PC-9 (cell line): ENCODE measurements around the gene TTF2. TPM values are rescaled to one million over a fixed set of nuclear protein-coding genes. Genes with fewer than 3 reads are reported as not detected.

Experiments
- BruUV-seq: library from RNA; stranded (reverse); fragments of 400-500 nt; replicated peaks from 2 replicates; lab custom pipeline; 2021; lab: Mats Ljungman, UMichigan
- CTCF ChIA-PET: fragments of 300-600 bp; sonication (Branson Sonifier 250); formaldehyde crosslinking; loops from one replicate; lab custom pipeline; 2022; ENCODE audit warnings: antibody characterized with exemption; lab: Charles Lee
- POLR2A ChIA-PET: fragments of 300-600 bp; sonication (Branson Sonifier 250); formaldehyde crosslinking; loops from one replicate; lab custom pipeline; 2022; ENCODE audit warnings: antibody characterized with exemption; ENCODE audit not compliant: unreplicated experiment; lab: Charles Lee
- DNase-seq, 2 experiments: peaks; one replicate each; pipeline versions ENCODE4 v3.0.0 to v3.0.0-alpha.2; 2015 to 2022; ENCODE audit warnings: mixed read lengths in 1 of 2
- H2AFZ ChIP-seq: fragments of 200-600 bp; sonication (generic); 2 replicates; pipeline ENCODE4 v1.8.1; 2017; ENCODE audit warnings: antibody characterized with exemption
- H3F3A ChIP-seq: fragments of 200-600 bp; sonication (generic); 2 replicates; pipeline ENCODE4 v1.8.1; 2017; ENCODE audit warnings: antibody characterized with exemption, mild to moderate bottlenecking, low read depth; ENCODE audit not compliant: insufficient read depth
- H3K27ac ChIP-seq: fragments of 200-600 bp; sonication (generic); 2 replicates; pipeline ENCODE4 v1.6.1; 2016; ENCODE audit warnings: mixed run types
- H3K27me3 ChIP-seq: fragments of 200-600 bp; sonication (generic); 2 replicates; pipeline ENCODE4 v1.6.1; 2016; ENCODE audit warnings: low read depth, mixed run types; ENCODE audit not compliant: insufficient read depth
- H3K36me3 ChIP-seq: fragments of 200-600 bp; sonication (generic); 2 replicates; pipeline ENCODE4 v1.6.1; 2016; ENCODE audit warnings: low read depth, mixed run types
- H3K4me1 ChIP-seq: fragments of 200-600 bp; sonication (generic); replicated peaks from 2 replicates; pipeline ENCODE4 v1.6.1; 2016; ENCODE audit warnings: mixed run types; ENCODE audit not compliant: insufficient read depth
- H3K4me2 ChIP-seq: fragments of 200-600 bp; sonication (generic); 2 replicates; pipeline ENCODE4 v1.6.1; 2017; ENCODE audit warnings: mixed run types
- H3K4me3 ChIP-seq: fragments of 200-600 bp; sonication (generic); 2 replicates; pipeline ENCODE4 v1.6.1; 2016; ENCODE audit warnings: mixed run types
- H3K79me2 ChIP-seq: fragments of 200-600 bp; sonication (generic); 2 replicates; pipeline ENCODE4 v1.6.1; 2017; ENCODE audit warnings: low read depth, mixed run types
- H3K9me2 ChIP-seq: fragments of 200-600 bp; sonication (generic); 2 replicates; pipeline ENCODE4 v1.8.1; 2017; ENCODE audit warnings: mild to moderate bottlenecking; ENCODE audit not compliant: insufficient read depth
- H3K9me3 ChIP-seq: fragments of 200-600 bp; sonication (generic); 2 replicates; pipeline ENCODE4 v1.8.1; 2016; ENCODE audit warnings: low read depth; ENCODE audit not compliant: insufficient read depth
- H4K20me1 ChIP-seq: fragments of 200-600 bp; sonication (generic); 2 replicates; pipeline ENCODE4 v1.8.1; 2017; ENCODE audit not compliant: insufficient read depth
- EZH2 ChIP-seq: fragments of 200-600 bp; sonication (generic); IDR thresholded peaks from 2 replicates; pipeline ENCODE4 v1.8.0; 2017; ENCODE audit warnings: antibody characterized with exemption, low read depth
- intact Hi-C: fragments of 100-400 bp; cut with micrococcal nuclease; formaldehyde crosslinking; loops from one replicate; pipeline ENCODE4 v1.10.0; 2022; ENCODE audit not compliant: unreplicated experiment
- total RNA-seq: library from RNA; stranded (reverse); gene quantifications from 2 replicates; pipeline ENCODE4 v1.2.3, GENCODE V29; 2021
- TF ChIP-seq, protein P1 (sequence below): fragments of 200-600 bp; sonication (generic); conservative IDR thresholded peaks from 2 replicates; pipeline ENCODE4 v1.6.1; 2017; ENCODE audit warnings: mixed run types, antibody characterized with exemption, mild to moderate bottlenecking, moderate library complexity

The TTF2 gene
- total RNA-seq, 1 experiment from 2014 or later: 62.2 TPM

DNA sequence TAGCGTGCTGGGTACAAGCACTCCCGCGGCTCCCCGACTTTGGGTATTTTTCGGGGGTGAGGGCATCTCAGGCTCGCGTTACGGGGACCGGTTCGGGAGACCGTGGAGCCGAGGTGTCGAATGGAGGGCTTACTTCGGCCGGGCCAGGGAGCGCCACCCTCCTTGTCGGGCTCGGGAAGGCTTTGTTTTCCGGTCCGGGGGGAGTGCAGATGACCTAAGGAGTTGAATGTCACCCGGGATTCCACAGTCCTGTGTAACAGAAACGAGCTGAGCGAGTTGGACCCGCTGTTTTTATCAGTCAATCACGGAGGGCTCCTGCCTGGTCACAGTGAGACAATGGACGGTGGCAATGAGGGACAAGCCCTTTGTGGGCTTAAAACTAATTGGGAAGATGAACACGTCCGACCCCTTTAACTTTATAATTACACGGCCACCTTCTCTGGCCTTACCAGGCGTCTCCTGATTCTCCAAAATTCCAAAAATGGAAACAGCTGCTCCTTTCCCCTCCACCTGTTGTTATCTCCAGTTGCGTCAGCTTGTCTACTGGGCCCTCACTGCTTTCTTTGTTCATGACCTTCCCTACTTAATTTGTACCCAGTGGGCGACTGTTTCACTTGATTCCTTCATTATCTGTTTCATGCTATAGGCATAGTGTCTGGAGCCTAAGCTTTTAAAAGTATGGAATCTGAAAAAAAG, 62.4 kb downstream of the TTF2 start:
- H3K36me3 ChIP-seq: no peaks in the 10 kb centered on the region
- no peaks in the 10 kb centered on the region for H3K9me3 ChIP-seq
- no peaks in the 10 kb centered on the region for H3K27me3 ChIP-seq
- no peak for TF ChIP-seq EZH2
- TF ChIP-seq, protein P1, sequence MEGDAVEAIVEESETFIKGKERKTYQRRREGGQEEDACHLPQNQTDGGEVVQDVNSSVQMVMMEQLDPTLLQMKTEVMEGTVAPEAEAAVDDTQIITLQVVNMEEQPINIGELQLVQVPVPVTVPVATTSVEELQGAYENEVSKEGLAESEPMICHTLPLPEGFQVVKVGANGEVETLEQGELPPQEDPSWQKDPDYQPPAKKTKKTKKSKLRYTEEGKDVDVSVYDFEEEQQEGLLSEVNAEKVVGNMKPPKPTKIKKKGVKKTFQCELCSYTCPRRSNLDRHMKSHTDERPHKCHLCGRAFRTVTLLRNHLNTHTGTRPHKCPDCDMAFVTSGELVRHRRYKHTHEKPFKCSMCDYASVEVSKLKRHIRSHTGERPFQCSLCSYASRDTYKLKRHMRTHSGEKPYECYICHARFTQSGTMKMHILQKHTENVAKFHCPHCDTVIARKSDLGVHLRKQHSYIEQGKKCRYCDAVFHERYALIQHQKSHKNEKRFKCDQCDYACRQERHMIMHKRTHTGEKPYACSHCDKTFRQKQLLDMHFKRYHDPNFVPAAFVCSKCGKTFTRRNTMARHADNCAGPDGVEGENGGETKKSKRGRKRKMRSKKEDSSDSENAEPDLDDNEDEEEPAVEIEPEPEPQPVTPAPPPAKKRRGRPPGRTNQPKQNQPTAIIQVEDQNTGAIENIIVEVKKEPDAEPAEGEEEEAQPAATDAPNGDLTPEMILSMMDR: peak; percentile 58
- no peak overlapping the region for H3K27ac ChIP-seq
- peak overlapping the region; percentile 62; the same call in 1 of the 2 replicates for H3K4me3 ChIP-seq
- H4K20me1 ChIP-seq: no peaks in the 10 kb centered on the region
- no TSS peak for BruUV-seq
- POLR2A ChIA-PET: interaction anchor here (0.5 kb wide), 1 partner anchor 107 kb away, joined by 7 read pairs; no protein-coding TSS in a partner anchor
- peak overlapping the region; percentile 90 for H3K4me2 ChIP-seq
- no peaks in the 10 kb centered on the region for H3K79me2 ChIP-seq
- DNase-seq: no peak
- H3F3A ChIP-seq: no peaks in the 10 kb centered on the region; the same call in 1 of the 2 replicates
- peaks cover 7% of the 10 kb centered on the region for H3K4me1 ChIP-seq
- CTCF ChIA-PET: interaction anchor here (0.6 to 1.7 kb wide), 5 partner anchors 29 to 175 kb away, joined by 3 to 11 read pairs (median 4); no protein-coding TSS in a partner anchor
- peak overlapping the region; percentile 77 for H2AFZ ChIP-seq
- no peaks in the 10 kb centered on the region for H3K9me2 ChIP-seq
- intact Hi-C loops: loop anchor here (5.0 to 10.0 kb wide), 2 partner anchors 242 to 485 kb away; partner anchors contain the start of genes MAN1A2 and TENT5C

GRCh38 chr1:117123274-117123673, 63.1 kb downstream of the TTF2 start:
- H3F3A ChIP-seq: no peaks in the 10 kb centered on the region; the same call in 1 of the 2 replicates
- ChIA-PET CTCF (interaction anchor here (0.9 to 1.7 kb wide), 2 partner anchors 30 to 161 kb away, joined by 4 to 11 read pairs; no protein-coding TSS in a partner anchor), POLR2A (no interaction called here)
- no peaks in the 10 kb centered on the region for H3K9me2 ChIP-seq
- BruUV-seq: no TSS peak
- TF ChIP-seq, protein P1: no peak
- no peak for TF ChIP-seq EZH2
- intact Hi-C loops: loop anchor here (5.0 to 10.0 kb wide), 2 partner anchors 242 to 484 kb away; partner anchors contain the start of genes MAN1A2 and TENT5C
- no peak overlapping the region for H3K27ac ChIP-seq
- H3K4me2 ChIP-seq: no peak overlapping the region
- H3K27me3 ChIP-seq: no peaks in the 10 kb centered on the region
- DNase-seq: no peak
- H4K20me1 ChIP-seq: no peaks in the 10 kb centered on the region
- no peaks in the 10 kb centered on the region for H3K9me3 ChIP-seq
- no peaks in the 10 kb centered on the region for H3K36me3 ChIP-seq
- no peak overlapping the region for H2AFZ ChIP-seq
- H3K4me3 ChIP-seq: no peak overlapping the region
- peaks cover 15% of the 10 kb centered on the region for H3K4me1 ChIP-seq
- H3K79me2 ChIP-seq: no peaks in the 10 kb centered on the region

- intact Hi-C loops: loop anchor here (5.0 to 10.0 kb wide), 2 partner anchors 240 to 483 kb away; partner anchors contain the start of genes MAN1A2 and TENT5C
- no peak overlapping the region for H3K4me3 ChIP-seq
- no peaks in the 10 kb centered on the region; the same call in 1 of the 2 replicates for H3F3A ChIP-seq
- no peaks in the 10 kb centered on the region for H3K27me3 ChIP-seq
- no peak overlapping the region for H3K4me2 ChIP-seq
- H4K20me1 ChIP-seq: no peaks in the 10 kb centered on the region
- ChIA-PET CTCF (interaction anchor here (0.6 kb wide), 1 partner anchor 172 kb away, joined by 3 read pairs; no protein-coding TSS in a partner anchor), POLR2A (interaction anchor here (0.6 kb wide), 1 partner anchor 31 kb away, joined by 7 read pairs; no protein-coding TSS in a partner anchor)
- H3K79me2 ChIP-seq: no peaks in the 10 kb centered on the region
- H3K9me3 ChIP-seq: no peaks in the 10 kb centered on the region
- no peaks in the 10 kb centered on the region for H3K36me3 ChIP-seq
- H3K27ac ChIP-seq: no peak overlapping the region
- no peaks in the 10 kb centered on the region for H3K9me2 ChIP-seq
- no peak for DNase-seq
- no TSS peak for BruUV-seq
- no peak for TF ChIP-seq EZH2
- no peak overlapping the region for H2AFZ ChIP-seq
- peaks cover 21% of the 10 kb centered on the region for H3K4me1 ChIP-seq
Measured at GRCh38 chr1:117124661-117125060, 64.5 kb downstream of the TTF2 start.
